ENCODE results near the gene GCM1.
"Not testable (repeated sequence)": the region's sequence is repeated elsewhere in the genome, so short reads cannot be mapped to it uniquely, and the experiment has no call there.

The GCM1 gene, protein sequence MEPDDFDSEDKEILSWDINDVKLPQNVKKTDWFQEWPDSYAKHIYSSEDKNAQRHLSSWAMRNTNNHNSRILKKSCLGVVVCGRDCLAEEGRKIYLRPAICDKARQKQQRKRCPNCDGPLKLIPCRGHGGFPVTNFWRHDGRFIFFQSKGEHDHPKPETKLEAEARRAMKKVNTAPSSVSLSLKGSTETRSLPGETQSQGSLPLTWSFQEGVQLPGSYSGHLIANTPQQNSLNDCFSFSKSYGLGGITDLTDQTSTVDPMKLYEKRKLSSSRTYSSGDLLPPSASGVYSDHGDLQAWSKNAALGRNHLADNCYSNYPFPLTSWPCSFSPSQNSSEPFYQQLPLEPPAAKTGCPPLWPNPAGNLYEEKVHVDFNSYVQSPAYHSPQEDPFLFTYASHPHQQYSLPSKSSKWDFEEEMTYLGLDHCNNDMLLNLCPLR

DNA sequence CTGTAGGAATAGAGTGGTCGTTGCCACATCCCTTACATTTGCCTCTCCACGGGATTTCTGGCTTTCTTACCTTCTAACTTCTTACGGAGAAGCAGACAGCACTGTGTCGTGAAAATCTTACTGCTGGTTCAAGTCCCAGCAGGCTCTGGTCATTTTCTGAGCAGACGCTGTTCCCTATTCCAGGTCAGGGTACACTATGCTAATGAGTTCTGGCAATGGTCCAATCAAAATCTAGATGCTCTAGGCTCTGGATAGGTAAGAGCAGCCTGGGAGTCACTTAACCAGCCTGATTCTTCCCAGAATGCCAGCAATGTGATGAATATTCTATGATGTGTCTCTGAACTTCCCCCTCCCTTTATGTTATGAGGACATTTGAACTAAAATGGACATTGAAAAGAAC is at the start of gene GCM1:
Gene GCM1, minus strand, starts transcription at position 158 of the 400 bp plus-strand sequence. CDS start 3,209 bp downstream, outside the sequence.
- no peak for FAIRE-seq

DNA sequence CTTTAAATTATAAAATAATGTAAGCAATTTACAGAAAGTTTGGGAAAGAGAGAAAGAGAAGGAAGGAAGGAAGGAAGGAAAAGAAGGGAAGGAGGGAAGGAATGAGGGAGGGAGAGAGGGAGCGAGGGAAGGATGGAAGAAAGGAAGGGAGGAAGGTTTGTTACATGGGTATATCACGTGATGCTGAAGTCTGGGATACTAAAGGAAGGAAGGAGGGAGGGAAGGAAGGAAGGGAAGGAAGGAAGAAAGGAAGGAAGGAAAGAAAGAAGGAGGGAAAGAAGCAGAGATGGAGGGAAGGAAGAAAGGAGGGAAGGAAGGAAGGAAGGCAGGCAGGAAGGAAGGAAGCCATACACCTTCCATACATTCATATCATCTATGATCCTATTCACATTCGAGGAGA is 48.9 kb upstream of the GCM1 start:
- no peak for FAIRE-seq

DNA sequence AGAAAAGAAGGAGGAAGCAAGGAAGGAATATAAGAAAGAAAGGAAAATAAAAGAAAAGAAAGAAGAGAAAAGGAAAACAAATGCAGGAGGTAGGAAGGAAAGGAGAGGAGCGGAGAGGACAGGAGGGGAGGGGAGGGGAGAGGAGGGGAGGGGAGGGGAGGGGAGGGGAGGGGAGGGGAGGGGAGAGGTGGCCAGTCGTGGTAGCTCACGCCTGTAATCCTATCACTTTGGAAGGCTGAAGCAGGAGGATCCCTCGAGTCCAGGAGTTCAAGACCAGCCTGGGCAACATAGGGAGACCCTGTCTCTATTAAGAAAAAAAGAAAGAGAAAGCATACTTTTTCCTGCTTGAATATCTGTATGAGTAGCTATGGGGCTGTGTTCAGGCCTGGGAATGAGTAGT is 46.4 kb upstream of the GCM1 start:
- no peak for FAIRE-seq

DNA sequence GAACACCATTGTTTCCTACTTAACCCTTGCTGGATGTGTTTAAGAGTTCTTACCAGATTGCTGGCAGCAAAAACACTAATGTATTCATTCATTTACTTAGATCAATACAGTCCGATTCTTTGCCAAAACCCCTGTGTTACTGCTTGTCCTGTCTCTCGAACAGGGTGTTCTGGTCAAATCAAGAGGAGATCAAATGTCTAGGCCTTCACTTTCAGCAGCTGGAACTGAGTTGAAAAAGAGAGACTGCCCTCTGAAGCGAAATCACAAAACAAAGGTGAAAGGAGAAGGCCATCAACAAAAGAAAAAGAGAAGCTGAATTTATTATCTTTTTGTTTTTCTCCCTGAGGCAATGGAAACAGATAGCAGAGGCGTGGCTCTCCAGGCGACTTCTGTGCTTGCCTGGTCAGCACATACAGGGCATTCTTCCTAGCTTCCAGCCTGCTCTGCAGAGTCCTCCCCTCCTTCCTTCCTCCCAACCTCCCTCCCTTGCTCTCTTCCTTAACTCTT is 44.1 kb upstream of the GCM1 start:
- FAIRE-seq = no peak

DNA sequence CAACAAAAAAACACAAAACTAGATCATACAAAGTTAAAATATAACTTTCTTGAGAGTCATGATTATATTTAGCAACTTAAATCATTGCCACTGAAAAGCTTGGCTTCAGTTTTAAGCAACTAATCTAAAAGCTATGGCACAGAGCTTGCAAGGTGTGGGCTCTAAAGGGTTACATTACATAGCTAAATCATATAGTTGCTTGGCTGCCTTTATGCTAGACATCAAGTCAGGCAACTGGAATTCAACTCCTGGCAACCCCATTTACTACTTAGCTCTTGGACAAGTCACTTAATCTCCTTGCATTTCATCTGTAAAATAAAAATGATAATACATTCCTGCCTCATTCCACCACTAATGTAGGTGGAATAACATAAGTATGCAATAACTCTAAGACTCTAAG is 40.9 kb upstream of the GCM1 start:
- FAIRE-seq = no peak

DNA sequence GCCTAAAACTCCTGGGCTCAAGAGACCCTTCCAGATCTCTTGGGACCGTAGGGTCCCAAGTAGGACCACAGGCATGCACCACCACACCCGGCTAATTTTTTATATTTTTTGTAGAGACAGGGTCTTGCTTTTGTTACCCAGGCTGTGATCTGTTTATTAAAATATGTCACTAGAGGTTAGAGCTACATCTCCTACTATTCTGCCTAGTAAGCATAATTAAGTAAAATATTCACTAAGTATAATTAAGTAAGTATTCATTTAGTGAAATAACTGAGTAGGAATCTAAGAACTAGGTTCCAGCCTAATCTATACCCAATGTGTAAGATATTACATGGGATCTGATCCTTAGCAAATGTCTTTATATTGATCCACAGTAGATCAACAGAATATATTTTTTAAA is 40.2 kb upstream of the GCM1 start:
- FAIRE-seq = no peak

DNA sequence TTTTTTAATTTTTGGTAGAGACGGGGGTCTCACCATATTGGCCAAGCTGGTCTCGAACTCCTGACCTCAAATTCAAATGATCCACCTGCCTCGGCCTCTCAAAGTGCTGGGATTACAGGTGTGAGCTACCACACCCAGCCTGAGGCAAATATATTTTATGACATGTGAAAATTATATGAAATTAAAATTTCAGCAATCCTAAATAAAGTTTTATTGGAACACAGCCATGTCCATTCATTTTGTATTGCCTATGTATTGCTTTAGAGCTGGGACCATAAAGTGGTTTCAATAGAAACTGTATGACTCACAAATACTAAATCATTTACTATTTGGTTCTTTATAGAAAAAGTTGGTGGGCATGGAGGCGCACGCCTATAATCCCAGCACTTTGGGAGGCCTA is 32.0 kb upstream of the GCM1 start:
- no peak for FAIRE-seq

DNA sequence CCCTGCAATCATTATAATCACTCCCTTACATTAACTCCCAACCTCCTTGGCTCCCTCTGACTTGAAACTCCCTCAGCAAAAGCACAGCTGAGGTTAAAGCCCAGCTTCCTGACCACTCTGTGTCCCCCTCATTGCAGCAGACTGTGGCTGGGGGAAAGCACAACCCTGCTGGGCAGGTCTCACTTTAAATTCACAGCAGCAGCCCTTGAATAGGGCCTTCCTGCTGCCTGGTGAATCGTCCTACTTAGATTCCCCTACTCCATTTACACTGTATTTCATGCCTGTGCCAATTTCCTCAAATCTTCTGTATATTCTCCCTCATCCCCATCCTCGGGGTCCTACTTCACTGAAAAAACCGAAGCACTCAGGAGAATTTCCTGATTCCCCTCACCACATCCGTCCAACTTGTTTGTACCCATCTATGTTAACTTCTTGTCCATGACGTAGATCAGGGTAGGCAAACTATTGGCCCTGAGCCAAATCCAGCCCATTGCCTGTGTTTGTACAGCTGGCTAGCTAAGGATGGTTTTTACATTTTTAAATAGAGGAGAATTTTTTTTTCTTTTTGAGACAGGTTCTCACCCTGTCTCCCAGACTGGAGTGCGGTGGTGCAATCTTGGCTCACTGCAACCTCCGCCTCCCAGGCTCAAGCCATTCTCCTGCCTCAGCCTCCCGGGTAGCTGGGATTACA is 31.5 kb upstream of the GCM1 start:
- no peak for FAIRE-seq

DNA sequence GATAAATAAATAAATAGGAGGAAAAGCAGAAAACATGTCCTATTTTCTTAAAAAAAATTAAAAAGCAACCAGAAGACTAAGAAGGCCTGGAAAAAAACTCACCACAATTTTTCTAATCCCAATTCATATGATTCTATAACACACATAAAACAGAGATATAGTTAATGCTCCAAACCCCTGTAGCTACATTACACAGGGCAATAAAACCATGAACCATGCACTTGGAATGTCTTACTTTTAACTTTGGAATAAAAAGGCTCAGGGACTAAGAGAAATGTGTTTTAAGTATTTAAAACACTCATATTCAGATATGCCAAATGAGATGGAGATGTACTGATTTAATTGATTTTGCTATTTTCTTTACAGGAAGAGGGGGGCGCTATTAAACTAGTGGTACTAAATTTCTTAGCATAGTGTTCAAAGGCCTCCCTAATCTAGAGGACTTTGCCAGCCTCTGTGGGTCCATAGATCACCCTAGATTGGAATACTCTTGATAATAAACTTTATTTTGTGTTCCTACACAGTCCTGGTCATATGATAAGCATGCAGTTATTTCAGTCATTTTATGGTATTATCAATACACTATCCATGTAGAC is 30.3 kb upstream of the GCM1 start:
- FAIRE-seq = no peak

DNA sequence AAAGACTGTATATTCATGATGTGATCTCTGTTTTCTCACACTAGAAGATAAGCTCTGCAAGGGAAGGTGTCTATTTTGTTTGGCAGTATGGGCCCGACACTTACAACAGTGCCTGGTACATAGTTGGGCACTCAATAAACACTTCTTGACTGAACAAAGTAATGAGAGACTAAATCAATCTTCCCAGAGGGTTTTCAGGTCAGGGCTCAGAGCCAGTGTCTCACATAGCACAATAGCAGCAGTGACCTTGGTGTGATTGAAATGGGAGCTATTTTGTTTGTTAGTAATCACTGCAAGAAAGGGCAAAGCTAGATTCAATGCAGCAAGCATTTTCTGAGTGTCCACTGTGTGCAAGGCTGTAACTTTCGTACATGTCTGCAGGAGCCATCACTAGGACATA is 26.4 kb upstream of the GCM1 start:
- FAIRE-seq = no peak

DNA sequence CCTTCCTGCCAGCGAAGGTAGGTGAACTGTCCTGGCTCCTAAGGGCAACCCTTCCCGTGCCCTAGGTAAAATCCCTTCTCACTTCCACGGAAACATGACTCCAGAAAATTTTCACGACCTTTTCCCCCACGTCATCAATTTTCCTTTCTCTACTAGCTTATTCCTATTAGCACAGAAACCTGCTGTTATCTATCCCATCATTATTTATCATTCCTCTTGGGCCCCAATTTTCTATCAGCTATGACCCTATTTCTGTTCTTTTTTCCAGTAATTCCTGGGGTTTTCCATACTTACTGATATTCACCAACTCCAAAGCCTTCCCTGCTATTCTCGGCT is 23.8 kb upstream of the GCM1 start:
- FAIRE-seq = no peak

DNA sequence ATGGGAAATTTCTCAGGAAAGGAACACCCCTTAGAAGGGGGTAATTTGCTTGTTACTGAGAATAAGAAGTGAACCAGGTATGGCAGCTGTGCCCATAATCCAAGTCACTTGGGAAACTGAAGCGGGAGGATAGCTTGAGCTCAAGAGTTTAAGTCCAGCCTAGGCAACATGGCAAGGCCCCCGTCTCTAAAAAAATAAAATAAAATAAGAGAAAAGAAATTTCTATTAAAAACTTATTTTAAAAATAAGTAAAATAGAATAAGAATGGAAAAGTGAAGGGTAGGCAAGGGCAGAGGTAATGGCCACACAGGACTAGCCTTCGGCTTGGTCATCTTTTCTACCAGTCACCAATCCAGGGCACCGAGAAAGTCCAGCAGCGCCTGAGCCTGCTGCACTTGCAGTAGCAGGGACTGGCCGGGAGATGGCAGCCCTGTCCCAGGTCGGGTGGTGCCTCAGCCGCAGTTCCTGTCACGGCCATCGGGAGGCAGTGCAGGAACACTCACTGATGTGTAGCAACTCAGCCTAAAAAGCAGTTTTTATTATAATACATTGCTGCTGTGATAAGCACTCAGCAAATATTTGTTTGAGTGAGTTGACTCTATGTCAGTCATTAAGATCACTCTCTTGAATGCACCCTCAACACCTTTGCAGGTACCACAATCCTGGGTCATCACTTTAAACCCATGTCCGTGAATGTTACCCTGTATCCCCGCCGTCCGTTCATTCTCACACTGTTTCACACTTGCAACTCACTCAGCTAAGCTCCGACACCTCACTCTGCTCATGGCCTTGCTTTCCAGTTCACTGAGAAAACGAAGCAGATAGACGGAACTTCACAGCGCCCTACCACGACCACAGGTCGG is 23.2 kb upstream of the GCM1 start:
- FAIRE-seq = peak; percentile 70

DNA sequence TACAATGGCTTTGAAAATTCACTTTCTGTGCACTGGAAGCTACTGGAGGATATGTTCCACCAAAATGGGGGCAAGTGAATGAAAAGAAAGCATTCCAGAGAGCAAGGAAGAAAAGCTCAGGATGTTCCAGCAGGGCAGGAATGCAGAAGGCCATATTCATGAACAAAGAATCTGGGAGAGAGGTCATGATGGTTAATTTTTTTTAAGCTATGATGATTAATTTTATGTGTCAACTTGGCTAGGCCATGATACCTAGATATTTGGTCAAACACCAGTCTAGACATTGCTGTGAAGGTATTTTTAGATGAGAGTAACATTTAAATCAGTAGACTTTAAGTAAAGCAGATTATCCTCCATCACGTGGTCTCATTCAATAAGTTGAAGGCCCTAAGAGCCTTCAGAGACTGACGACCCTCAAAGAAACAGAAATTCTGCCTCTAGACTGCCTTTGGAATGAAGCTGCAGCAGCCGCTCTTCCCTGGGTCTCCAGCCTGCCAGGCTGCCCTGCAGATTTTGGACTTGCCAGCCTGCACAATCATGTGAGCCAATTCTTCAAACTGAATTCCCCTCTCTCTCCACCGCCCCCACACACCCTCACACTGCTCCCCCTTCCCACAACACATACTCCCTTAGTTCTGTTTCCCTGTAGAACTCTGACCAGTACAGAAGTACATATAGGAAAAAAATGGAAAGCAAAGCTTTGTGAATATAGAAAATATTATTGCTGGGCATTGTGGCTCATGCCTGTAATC is 20.1 kb upstream of the GCM1 start:
- no peak for FAIRE-seq

DNA sequence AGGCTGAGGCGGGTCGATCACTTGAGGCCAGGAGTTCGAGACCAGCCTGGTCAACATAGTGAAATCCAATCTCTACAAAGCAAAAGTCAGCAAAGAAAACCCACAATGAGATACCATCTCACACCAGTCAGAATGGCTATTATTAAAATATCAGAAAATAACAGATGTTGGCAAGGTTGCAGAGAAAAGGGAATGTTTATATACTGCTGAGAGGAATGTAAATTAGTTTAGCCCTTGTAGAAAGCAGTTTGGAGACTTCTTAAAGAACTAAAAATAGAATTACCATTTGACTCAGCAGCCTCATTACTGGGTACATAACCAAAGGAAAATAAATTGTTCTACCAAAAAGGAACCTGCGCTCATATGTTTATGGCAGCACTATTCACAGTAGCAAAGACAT is 16.7 kb upstream of the GCM1 start:
- FAIRE-seq = no peak

DNA sequence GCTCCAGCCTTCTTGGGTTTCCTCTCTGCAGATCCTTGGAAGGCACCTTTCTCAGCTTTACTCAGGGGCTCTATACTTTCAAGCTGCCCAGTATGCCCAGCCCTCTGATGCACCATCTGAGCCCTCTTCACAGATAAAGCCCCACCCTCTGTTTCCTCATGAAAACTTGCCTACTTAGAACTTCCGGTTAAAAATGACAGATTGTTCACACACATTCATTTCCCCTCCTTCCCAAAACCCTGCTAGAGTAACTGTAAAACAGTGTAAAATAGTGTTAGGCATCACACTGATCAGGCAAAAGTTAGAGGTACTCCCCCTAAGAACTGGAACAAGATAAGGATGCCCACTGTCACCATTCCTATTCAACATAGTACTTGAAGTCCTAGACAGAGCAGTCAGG is 14.0 kb upstream of the GCM1 start:
- no peak for FAIRE-seq

DNA sequence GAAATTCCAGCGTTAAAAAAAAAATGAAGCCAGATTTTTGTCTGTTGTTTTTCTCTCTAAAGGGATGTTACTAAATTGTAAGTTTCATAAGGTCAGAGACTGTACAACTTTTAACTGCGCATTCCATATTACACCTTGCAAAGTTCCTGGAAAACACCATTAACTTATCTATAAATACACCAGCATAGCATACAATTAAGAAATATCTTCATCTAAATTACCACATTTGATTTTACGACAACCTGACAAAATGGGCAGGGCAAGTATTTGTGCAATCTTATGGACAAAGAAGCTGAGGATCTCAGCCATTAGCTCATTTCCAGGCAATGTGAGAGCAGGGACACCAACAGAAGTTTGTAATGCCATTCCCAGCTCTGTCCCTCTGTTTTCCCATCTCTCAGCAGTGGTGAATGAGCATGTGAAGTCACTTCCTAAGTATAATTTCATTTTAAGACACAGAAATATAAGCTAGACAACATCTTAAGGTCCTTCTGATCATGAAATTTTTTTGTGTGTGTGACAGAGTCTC is 12.9 kb upstream of the GCM1 start:
- FAIRE-seq = no peak

DNA sequence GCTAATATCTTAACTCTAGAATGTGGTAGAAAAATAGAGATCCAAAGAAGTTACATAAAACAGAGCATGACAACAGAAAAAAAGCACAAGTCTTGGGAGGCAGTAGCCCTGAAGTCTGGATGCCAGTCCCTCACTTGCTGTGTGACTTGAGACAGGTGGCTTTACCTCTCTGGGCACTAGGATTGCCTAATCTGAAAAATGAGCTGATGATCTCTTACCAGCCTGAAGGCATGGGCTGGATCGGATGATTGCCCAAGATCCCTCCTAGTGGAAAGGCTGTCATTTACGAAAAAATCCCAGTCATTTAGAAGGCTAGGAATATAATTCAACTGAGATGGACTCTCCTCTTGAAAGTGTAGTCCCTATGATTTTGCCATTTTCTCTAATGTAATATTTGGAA is 10.9 kb upstream of the GCM1 start:
- FAIRE-seq = no peak

DNA sequence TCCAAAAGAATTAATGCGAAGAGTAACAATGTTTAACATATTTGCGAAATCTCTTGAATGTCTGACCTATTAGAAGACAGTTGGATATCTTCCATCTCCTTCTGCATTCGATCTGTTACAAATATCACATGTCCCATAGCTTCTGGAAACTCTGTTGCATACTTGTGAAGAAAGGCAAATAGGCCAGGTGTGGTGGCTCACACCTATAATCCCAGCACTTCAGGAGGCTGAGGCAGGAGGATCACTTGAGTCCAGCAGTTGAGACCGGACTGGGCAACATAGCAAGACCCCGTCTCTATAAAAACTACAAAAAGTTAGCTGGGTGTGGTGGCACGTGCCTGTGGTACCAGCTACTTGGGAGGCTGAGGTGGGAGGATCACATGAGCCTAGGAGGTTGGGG is 9.4 kb upstream of the GCM1 start:
- FAIRE-seq = not testable (repeated sequence)

DNA sequence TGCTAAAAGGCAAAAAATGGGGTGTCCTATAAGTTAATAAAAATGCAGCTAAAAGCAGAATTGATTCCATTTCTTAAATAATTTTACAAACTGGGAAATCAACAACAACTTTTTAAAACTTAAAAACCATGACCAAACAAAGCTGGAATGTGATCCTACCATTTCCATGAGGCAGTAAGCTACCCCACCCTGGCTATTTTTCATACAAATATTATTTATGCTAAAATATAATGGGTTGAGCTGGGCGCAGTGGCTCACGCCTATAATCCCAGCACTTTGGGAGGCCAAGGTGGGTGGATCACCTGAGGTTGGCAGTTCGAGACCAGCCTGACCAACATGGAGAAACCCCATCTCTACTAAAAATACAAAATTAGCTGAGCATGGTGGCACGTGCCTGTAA is 6.6 kb upstream of the GCM1 start:
- FAIRE-seq = not testable (repeated sequence)

DNA sequence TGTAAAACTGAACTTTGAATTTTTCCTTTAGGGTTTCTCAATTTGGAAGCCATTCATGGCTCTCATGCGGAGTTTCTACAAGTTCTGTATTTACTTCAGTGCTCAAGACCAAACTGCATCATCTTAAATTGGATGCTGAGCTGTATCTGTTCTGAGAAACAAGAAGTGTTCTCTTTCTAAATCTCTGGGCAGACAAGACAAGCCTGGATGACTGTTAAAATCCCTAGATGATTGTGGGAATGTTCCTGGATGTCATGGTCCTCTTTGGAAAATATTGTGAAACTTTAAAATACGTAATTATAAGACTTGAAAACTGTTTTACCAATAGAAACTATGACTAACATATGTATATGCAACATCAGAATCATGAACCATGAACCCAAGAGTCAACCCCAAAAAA is 6.2 kb upstream of the GCM1 start:
- no peak for FAIRE-seq

DNA sequence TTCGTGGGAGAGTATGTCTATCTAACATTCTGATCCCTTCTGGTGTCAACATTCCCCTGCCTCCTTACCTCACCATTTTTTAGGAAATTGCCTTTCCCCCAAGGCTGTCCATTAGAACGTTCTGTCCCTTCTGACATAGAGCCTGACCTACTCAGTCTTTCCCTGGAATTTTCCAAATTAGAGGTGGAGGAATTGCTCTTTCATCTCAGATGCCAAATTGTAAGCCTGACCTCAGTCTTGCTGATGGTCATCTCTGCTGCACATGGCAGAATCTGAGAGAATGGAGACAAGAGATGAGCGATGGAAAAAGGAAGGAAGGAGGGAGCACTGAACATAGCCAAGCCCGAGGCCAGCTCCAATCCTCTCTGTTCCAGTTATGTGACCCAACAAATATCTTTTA is 5.4 kb upstream of the GCM1 start:
- no peak for FAIRE-seq

DNA sequence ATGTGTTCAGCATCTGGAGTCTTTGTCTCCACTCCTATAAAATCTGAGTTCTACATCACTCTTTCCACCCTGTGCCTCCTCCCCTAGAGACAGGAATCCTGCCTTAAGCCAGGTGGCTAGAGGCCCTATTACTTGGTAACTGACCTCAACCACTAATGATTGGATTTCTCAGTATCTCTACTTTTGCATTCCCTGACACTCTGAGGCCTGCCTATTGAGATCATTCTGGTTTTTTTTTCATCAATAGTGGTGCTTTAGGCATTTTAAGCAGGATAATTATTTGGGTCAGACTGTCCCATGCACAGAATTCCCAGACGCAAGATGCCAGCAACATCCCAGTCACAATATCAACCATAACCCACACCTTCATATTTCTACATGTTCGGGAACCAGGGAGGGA is 3.9 kb upstream of the GCM1 start:
- no peak for FAIRE-seq
